OCI-M2 (cell line): ENCODE data around the gene FREM1.

ENCODE experiments used
- DNase-seq: peaks from one replicate; lab custom pipeline; 2025; ENCODE audit not compliant: unreplicated experiment; lab: John Stamatoyannopoulos, UW

Gene FREM1

DNA sequence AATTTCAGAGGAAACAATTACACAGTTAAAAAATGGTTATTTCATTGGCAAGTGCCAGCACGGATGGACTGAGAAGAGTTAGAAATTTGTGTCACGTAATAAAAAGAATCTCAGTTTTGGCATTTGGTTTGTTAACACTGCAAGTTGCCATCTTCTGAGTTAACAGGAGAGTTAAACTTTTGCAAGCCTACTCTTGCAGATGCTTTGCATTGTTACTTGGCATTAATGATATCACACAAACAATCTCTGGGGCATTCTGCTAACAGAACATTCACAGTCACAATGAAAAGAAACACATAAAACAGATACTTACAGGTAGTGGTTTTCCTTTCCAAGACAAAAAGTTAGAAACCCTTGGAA lies 647 bp downstream of the FREM1 start:
- DNase-seq, result no peak

DNA sequence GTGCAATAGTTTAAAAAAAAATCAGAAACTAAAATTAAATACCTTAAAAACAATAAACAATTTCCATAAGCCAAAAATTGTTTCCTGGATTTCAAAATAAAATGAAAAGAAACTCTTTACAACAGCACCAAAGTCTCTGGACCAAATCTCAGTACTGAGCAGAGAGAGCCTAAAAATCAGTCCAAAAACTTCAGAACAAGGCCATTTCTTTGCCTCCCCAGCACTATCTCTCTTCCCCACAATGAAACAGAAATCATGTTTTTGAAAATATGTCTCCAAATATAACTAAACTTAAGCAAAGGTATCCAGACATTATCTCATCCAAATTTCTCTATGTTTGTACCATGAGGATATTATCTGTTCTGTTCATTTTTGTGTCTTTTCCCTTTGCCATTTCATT lies 1.0 kb downstream of the FREM1 start:
- no peak for DNase-seq

DNA sequence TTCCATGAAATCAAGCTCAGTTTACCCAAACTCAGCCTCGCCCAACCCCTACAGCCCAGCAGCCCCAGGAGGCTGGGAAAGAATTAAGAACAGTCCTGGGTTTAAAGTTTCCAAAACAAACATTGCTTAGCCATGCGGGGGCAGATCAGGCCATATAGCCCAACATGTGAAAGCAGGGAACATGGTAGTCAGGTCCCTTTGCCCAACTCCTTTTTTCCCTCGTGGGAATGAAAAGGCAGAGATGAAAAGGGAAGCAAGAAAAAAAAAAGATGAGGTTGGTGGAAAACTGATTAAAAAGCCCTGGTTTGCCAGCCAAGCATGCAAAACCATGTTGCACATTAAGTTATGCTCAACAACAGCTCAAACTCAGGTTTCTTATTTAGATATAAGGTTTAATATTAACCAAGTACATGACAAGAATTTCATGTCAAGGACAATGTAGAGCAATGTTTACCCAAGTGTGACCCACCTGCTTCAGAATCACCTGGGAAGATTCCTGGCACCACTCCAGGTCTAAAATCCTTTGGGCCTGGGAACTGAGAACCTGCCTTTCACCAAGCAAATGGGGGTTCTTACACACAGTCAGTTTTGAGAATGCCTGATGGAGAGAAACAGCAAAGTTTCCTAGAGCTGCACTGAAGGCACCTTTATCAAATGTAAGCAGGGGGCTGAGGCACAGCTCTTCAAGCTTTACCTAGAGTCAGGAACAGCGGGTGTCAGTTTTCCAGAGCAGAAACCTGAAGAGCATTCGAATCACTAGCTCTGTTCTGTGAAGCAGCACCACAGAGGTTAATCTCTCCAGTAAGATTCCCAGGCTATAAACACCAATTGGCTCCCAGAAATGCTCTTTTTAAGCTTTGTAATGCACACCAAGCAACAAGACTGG lies 1.7 kb downstream of the FREM1 start:
- no peak for DNase-seq

DNA sequence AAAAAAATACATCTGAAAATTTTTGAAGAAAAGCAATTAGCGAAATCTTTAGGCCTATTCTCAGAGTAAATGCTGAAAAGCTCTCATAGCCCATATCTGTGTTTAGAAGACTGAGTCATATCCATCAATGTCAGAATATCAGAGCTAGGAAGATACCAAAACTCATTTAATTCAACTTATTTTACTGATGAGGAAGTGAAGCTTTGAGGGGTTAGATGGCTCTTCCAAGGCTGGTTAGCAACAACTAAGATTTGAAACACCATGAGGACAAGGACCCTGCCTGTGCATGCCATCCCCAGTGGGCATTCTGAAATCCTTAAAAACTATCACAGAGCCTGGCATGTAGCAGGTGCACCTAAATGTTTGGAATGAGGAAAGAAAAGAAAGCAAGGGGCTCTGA lies 2.5 kb downstream of the FREM1 start:
- no peak for DNase-seq

DNA sequence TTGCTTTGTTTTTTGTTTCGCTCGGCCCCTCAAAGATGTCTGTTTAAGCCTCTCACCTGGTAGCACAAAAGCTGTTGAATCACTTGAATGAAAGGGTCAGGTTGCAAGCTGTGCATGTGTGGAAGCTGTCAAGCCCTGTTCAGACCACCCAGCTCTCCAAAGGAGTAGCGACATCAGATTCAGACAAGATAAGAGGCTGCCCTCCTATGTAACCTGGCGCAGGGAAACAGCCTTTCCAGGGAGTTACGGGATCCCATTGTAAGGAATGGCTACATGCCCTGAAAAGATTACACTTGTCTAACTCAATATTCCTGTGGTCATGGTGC lies 2.9 kb downstream of the FREM1 start:
- DNase-seq, result no peak

DNA sequence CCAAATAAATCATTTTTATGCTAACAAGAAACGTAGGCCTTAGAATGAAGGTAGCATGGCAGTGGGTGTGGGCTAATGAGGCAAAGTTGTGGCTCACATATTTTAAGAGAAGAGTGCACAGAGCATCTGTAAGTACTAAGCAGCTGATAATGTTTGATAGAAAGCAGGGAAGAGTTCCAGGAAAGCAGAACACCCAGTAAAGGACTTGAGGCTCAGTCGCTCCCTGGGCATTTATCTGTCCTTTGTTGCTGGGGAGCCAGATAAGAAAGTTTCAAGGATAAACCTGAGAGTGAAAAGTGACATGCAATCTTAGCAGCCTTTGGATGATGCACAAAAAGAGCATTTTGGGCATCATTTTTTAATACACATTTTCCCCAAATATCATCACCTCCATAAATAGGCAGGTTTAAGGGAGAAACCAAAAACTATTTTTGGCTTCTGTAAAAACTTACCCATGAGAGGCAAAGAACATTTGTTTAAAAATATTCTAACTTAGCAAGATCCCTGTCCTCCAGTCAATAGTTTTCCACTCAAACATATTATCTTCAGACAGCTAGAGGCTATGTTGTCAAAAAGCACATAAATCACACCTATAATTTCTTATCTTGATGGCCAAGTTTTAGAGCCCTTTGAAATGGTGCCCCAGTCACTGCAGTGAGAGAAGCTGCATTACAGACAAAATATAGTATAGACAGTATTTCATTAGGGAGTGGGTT lies 3.4 kb downstream of the FREM1 start:
- no peak for DNase-seq

DNA sequence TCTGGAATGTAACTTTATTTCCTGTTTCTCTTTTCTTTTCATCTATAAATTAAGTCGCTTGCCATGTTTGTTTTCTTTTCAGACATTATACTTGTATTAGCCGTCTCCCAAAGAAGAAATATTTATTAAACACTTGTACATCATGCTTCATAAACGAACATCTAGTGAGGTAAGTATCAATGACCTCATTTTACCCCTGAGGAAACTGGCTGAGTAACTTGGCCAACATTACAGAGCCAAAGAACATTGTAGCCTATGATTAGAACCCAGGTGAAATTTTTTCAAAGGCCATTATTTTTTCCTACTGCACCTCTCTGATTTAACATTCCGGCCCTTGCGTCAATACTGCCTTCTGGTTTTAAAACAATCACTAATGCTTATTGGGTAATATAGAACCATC lies 4.2 kb downstream of the FREM1 start:
- no peak for DNase-seq

DNA sequence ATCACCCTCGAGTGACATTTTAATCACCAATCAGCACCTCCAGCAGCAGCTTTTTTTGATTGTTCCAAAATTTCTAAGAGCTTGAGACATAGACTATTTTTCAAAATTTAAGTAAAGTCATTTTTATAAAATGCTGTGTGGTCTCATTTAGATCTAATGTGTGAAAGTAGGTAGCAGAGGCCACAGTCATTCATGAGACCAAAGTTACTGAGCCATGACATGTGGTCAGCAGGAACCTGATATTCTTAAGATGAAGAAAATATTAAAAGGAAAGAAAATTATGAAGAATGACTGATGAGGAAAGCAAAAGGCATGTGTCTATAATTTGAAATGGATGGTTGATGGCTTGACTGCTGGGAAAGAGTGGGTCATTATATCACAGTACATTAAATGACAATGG lies 7.2 kb downstream of the FREM1 start:
- no peak for DNase-seq

DNA sequence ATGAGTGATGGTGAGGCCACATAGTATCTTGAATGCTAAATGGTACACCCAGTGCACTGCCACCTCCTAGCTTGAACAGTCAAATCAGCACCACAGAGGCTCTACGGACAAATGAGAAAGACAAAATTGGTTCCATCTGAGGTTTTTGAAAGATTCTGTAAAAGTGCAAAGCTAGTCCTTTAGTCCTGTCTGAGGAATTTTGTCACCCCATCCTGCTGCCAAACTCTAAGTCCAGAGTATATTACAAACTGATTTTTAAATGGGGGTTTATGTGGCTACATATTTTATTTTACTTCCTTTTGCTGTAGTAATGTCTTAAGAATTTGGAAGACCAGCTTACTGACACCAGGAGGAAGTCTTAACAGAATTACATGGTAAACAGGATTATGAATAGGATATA lies 7.7 kb downstream of the FREM1 start:
- no peak for DNase-seq

DNA sequence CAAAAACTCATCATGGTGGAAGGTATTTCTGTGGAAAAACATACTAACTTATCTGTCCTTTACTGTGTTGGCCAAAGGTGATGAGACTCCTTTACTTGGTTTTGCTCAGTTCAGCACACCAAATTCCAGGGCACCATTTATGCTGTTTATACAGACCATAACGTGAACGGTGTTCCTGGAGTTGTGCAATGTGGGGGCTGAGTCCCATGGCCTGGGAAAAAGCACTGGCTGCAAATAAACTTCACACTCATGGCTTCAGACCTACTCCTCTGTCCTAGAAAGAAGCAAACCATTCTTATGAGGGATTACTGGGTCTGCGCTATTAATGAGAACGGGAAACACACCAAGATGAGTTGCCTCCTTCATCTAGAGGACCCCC lies 10.4 kb downstream of the FREM1 start:
- no peak for DNase-seq

DNA sequence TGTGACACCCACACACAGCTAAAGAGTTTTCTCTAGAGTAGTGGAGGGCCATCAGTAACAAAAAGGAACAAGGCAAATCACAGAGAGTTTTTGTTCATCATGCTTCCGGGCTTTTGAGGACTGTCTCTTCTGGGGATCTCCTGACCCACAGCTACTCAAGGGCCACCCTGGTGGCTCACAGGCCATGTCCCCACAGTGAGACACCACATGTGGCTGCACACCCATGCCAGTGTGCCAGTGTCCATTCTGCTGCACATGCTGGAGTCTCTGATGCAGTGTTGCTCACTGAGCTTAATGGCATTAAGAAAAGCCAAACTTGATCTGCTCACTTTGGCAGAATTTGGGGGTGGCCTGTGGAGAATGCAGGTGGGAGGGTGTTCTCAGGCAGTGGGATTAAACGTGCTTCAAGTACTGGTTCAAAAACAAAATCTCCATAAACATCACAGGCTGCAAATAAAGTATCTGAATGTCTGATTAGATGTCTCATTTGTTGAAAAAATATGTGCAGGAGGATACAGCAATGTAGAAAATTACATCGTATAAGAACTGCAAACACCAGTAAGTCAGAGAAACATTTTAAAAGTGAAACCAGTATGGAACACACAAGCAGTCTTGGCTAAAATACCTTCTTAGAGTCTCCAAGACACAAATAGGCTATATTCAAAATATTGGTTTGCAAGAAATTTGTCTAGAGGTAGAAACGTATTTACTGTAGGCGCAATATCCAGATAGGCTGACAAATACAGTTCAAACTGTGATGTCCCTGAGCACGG lies 11.0 kb downstream of the FREM1 start:
- DNase-seq, result no peak

DNA sequence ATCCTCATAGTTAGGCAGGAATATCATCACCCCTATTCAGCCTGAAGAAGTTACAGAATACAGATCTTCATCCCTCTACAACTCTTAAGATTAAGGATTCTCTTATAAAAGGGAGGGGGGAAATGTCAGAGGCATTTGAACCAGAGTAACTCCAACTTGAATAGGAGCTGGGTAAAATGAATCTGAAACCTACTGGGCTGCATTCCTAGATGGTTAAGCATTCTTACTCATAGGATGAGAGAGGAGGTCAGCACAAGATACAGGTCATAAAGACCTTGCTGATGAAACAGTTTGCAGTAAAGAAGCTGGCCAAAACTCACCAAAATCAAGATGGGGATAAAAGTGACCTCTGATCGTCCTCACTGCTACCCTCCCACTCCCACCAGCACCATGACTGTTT lies 14.4 kb downstream of the FREM1 start:
- DNase-seq, result no peak

DNA sequence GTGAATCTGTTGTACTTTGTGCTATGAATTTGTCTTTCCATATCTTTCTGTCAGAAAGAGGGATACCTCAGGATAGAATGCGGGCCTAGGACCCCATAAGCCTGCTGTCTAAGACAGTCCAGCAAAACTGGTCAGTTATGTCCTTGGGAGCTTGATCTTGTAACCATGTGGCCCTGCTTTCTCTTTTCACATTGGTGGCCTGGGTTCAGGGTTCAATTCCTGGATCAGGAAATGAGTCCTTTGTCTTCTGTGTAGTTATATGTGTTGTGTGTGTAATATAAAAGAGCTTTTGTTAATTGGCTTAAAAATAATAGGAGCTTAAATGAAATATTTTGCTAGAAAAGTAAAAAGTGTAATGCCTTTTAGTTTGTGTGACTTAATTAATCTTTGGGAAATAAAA lies 16.9 kb downstream of the FREM1 start:
- DNase-seq, result no peak

DNA sequence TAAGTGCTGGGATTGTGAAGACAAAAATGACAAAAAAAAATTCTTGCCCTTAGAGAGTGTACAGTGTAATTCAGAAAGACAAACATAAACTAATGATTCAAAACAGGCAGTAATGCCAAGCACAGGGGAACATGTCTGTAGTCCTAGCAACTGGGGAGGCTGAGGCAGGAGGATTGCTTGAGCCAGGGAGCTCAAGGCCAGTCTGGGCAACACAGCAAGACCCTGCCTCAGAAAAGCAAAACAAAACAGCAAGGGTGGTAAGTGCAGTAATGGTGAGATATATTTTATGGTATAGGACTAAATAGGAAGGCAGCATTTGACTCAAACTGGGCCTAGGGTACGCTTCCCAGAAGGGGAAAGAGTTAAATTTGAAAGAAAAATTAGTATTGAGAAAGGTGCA lies 18.9 kb downstream of the FREM1 start:
- no peak for DNase-seq

DNA sequence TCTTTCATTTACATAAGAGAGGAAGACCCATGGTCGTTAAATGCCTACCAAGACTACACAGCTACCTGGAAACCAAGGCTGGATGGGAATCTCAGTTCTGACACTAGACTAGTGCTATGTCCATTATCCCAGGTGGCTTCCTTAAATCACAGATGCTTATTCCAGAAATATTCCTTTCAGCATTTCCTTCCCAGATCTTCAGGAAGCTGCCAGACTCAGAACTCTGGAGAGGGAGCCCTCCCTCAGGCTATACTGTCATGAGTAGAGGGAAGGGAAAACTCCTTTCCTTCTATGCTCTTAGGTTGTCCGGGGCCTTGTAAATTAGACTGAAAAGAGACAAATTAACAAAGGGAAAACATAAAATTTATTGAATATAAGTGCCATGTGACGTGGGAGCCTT lies 20.8 kb downstream of the FREM1 start:
- no peak for DNase-seq

DNA sequence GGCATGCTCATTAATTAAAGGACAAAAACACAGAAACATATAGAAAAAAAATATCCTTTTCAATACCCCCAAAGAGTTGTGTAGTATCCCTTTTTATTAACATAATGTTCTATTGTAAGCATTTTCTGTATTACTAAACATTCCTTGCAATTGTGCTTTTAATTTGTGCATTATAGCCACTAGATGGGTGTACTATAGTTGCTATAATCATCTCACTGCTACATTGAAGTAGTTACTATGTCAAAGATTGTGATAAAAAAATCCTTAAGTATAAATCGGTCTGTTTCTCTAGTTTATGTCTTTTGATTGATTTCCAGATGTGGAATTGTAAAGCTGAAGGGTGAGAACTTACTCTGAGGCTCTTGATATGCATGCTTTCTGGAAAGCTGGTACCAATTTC lies 21.4 kb downstream of the FREM1 start:
- no peak for DNase-seq

DNA sequence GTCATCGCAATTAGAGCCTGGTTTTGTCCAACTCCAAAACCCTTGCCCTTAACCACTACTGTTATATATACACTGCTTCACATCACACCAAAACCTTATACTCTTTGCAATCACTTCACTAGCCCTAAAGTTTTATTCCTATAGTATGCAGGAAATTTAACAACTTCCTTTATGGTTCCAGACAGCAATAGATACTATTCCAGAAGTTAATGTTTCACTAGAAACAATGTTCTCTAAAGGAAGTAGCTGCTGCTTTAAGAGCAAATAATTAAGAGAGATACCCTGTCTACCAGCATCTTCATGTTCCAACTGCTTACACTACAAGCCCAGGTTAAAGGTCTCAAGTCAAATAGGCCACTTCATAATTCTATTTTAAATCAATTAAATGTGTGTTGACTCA lies 22.0 kb downstream of the FREM1 start:
- no peak for DNase-seq

DNA sequence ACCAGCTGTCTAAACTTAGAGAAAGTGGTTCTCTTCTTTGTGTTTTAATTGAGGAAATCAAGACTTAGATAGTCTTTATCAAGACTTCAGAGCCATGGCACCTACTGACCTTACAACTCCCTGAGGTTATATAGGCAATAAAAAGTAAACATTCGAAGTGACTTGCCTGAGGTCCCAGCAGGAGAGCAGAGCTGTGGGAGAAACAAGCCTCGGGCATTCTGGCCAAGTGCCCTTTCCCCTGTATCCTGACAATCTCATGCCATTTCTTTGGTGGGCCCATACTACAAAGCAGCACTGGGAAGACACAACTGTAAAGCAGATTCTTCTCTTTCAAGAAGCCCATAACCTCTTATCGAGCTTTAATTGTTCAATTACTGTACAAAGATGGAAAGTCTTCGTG lies 23.1 kb downstream of the FREM1 start:
- DNase-seq, result no peak

DNA sequence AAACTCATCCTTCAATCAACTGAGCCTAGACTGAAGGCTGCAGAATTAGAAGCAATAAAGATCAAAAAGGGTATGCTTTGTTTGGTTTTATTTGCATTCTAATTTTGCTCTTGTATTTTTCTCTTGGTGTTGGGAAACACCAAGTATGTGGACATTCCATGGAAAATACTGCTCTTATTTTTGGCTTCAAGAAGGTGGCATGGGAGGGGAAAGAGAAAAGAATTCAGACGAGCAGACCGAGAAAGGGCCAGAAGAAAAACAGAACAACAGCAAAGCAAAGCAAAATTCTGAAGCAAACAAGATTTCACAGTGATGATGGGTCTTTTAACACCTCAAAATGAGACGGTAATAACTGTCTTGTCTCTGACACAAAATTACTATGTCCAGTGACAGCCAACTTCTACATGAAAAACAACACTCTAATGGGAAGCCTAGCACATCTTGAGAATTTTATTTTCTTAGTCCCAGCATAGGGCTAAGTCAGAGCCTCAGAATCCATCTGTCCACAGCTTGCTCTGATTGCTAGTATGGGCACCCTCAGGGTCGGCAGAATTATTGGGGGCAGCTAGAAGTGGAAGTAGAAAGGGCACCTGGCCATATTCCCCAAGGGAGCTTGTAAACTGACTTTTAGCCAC lies 26.8 kb downstream of the FREM1 start:
- no peak for DNase-seq

DNA sequence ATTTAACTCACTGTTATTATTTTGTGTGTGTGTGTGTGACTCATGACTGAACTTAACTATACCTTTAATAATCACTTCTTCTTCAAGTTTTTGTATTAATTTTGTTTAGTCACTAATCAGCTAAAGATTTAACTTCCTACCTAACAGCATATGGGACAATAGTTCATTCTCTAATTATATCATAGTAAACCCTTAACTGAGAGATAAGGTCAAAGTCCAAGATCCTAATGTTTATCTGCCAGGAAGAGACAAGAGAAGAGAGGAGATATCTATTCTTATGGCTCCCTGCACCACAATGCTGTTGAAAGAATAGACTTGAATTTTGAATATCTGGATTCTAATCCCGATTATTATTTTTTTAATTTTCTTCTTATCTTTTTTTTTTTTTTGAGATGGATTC lies 28.1 kb downstream of the FREM1 start:
- DNase-seq, result no peak

DNA sequence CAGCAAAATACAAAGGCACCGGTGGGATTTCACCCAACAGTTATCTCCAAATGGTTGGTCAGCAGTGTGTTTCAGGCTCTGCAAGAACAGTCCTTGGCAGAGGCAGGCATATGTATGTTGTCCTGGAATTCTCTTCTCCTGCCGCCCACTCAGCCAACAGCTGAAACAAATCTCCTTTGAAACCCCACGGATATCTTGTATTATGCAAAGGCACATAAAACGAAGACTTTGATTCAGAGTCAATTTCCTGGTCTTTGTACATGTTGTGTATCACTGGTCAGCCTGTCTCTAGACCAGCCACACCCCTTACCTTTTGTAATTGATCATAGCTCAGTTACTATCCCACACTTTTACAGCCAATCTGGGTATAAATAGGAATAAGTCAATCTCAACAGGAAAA lies 29.2 kb downstream of the FREM1 start:
- no peak for DNase-seq

DNA sequence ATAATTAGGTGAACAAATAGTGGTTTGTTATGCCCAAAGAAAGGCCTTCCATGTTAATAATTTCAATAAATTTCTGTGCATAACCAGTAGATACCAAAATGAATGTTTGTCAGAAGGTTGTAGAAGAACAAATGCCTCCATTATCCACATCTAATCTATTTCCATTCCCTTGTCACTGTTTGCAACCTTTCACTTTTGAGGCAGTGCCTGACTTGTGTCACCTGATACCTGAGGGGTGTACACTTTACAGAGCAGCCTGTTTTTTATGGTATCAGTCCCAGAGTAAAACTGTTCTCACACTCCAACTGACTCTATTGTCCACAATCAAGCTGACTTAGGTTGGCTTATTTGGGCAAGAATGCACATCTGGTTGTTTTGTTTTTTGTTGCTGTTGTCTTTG lies 40.1 kb downstream of the FREM1 start:
- no peak for DNase-seq
